H1 (cell line): ENCODE results near the gene NCKIPSD. TPM values are rescaled to one million over a fixed set of nuclear protein-coding genes. Genes with fewer than 3 reads are reported as not detected.
A peak's percentile ranks its signal among the peaks of the same experiment; 100 is the strongest.

Source experiments
- CTCF ChIA-PET: fragments of 300-600 bp; sonication (Branson Sonifier 250); formaldehyde crosslinking; loops from one replicate; lab custom pipeline; 2021; ENCODE audit not compliant: partially characterized antibody; lab: Charles Lee
- POLR2A ChIA-PET: fragments of 300-600 bp; sonication (Branson Sonifier 250); formaldehyde crosslinking; loops from one replicate; lab custom pipeline; 2021; ENCODE audit warnings: inconsistent platforms; ENCODE audit not compliant: partially characterized antibody; lab: Charles Lee
- DNase-seq, 2 experiments: peaks; one replicate each; pipeline versions ENCODE4 v3.0.0 to v3.0.0-alpha.2; 2010 to 2022; ENCODE audit warnings: low spot score in 2 of 2, low read depth in 1 of 2, mixed read lengths in 1 of 2
- FAIRE-seq: peaks from 2 replicates; lab custom pipeline; 2011; peaks lifted over from hg19 to GRCh38; lab: Jason Lieb, UNC
- H2AFZ ChIP-seq: 2 replicates; pipeline ENCODE4 v1.8.1; 2012; ENCODE audit warnings: low read length, inconsistent platforms
- H2AK5ac ChIP-seq: 2 replicates; pipeline ENCODE4 v1.6.1; 2013; ENCODE audit warnings: low read depth, low read length
- H2BK120ac ChIP-seq: replicated peaks from 2 replicates; pipeline ENCODE3; 2013; ENCODE audit warnings: low read depth, low read length, inconsistent platforms
- H2BK12ac ChIP-seq: 2 replicates; pipeline ENCODE4 v1.6.1; 2013; ENCODE audit warnings: low read depth, low read length
- H2BK15ac ChIP-seq: 2 replicates; pipeline ENCODE4 v1.6.1; 2013; ENCODE audit warnings: low read length
- H2BK20ac ChIP-seq: 2 replicates; pipeline ENCODE4 v1.6.1; 2013; ENCODE audit warnings: low read length
- H2BK5ac ChIP-seq: 2 replicates; pipeline ENCODE4 v1.6.1; 2013; ENCODE audit warnings: low read depth, low read length
- H3K14ac ChIP-seq: 2 replicates; pipeline ENCODE4 v1.6.1; 2013; ENCODE audit warnings: inconsistent platforms; ENCODE audit not compliant: insufficient read length
- H3K18ac ChIP-seq: 2 replicates; pipeline ENCODE4 v1.6.1; 2013; ENCODE audit warnings: low read length; ENCODE audit errors: extremely low read depth
- H3K23ac ChIP-seq: 2 replicates; pipeline ENCODE4 v1.6.1; 2013; ENCODE audit warnings: inconsistent platforms; ENCODE audit not compliant: insufficient read length
- H3K23me2 ChIP-seq: 2 replicates; pipeline ENCODE4 v1.6.1; 2013; ENCODE audit warnings: low read depth, low read length
- H3K27ac ChIP-seq: 2 replicates; pipeline ENCODE4 v1.6.1; 2011; ENCODE audit warnings: low read depth, low read length, inconsistent platforms
- H3K27me3 ChIP-seq, 4 experiments: replicated peaks in 1 of 4; 1 replicate in 1 of 4; 2 replicates in 3 of 4; pipeline versions ENCODE4 v1.6.1 to v1.8.1; 2011 to 2013; ENCODE audit warnings: low read length in 3 of 4, mild to moderate bottlenecking in 3 of 4, inconsistent platforms in 2 of 4, mixed read lengths in 2 of 4, moderate library complexity in 1 of 4; ENCODE audit not compliant: control insufficient read depth in 3 of 4, insufficient read depth in 3 of 4; ENCODE audit errors: extremely low read depth in 1 of 4
- H3K36me3 ChIP-seq, 4 experiments: 2 replicates each; pipeline versions ENCODE4 v1.6.1 to v1.8.1; 2011 to 2013; ENCODE audit warnings: mild to moderate bottlenecking in 4 of 4, low read length in 3 of 4, moderate library complexity in 2 of 4, control low read depth in 1 of 4, inconsistent platforms in 1 of 4; ENCODE audit not compliant: insufficient read depth in 4 of 4, control insufficient read depth in 2 of 4
- H3K4ac ChIP-seq: replicated peaks from 2 replicates; pipeline ENCODE3; 2013; ENCODE audit warnings: low read length, low read depth, mixed read lengths, inconsistent platforms; ENCODE audit not compliant: insufficient read length
- H3K4me1 ChIP-seq, 4 experiments: replicated peaks in 1 of 4; 1 replicate in 1 of 4; 2 replicates in 3 of 4; pipeline versions ENCODE4 v1.6.1 to v1.8.1; 2011 to 2013; ENCODE audit warnings: low read length in 3 of 4, inconsistent platforms in 2 of 4, mixed read lengths in 1 of 4; ENCODE audit not compliant: insufficient read depth in 4 of 4, control insufficient read depth in 3 of 4
- H3K4me2 ChIP-seq, 2 experiments: 2 replicates each; pipeline versions ENCODE4 v1.6.1 to v1.8.1; 2011 to 2013; ENCODE audit warnings: low read depth in 2 of 2, low read length in 2 of 2, control low read depth in 1 of 2, inconsistent platforms in 1 of 2, mild to moderate bottlenecking in 1 of 2; ENCODE audit not compliant: insufficient read depth in 1 of 2
- H3K4me3 ChIP-seq, 4 experiments: fragments of 200-600, 300-600 bp in 1 of 4; sonication (generic), shearing (Covaris generic), sonication (Bioruptor Twin) in 1 of 4; 2 replicates each; pipeline versions ENCODE4 v1.5.1 to v1.8.1; 2011 to 2016; ENCODE audit warnings: low read length in 4 of 4, low read depth in 3 of 4, control low read depth in 2 of 4, inconsistent platforms in 2 of 4, mild to moderate bottlenecking in 2 of 4, mixed read lengths in 1 of 4, moderate library complexity in 1 of 4; ENCODE audit not compliant: insufficient read depth in 2 of 4; ENCODE audit errors: extremely low read depth in 1 of 4
- H3K56ac ChIP-seq: replicated peaks from 2 replicates; pipeline ENCODE3; 2013; ENCODE audit warnings: low read depth, mild to moderate bottlenecking, mixed read lengths, low read length, inconsistent platforms; ENCODE audit not compliant: insufficient read length
- H3K79me1 ChIP-seq: 2 replicates; pipeline ENCODE4 v1.6.1; 2013; ENCODE audit warnings: low read depth, low read length, control low read depth
- H3K79me2 ChIP-seq, 2 experiments: 2 replicates each; pipeline versions ENCODE4 v1.6.1 to v1.8.1; 2012 to 2013; ENCODE audit warnings: low read length in 2 of 2, mild to moderate bottlenecking in 2 of 2, inconsistent platforms in 1 of 2; ENCODE audit not compliant: insufficient read depth in 2 of 2, control insufficient read depth in 1 of 2
- H3K9ac ChIP-seq, 4 experiments: replicated peaks in 1 of 4; 1 replicate in 1 of 4; 2 replicates in 3 of 4; pipeline versions ENCODE4 v1.6.1 to v1.8.1; 2011 to 2013; ENCODE audit warnings: low read depth in 3 of 4, low read length in 3 of 4, control low read depth in 2 of 4, mild to moderate bottlenecking in 2 of 4, moderate library complexity in 2 of 4, inconsistent platforms in 1 of 4; ENCODE audit errors: extremely low read depth in 1 of 4
- H3K9me3 ChIP-seq, 2 experiments: 2 replicates each; pipeline versions ENCODE4 v1.6.1 to v1.8.1; 2012 to 2013; ENCODE audit warnings: mild to moderate bottlenecking in 2 of 2, moderate library complexity in 2 of 2, control low read depth in 1 of 2, inconsistent platforms in 1 of 2, low read depth in 1 of 2, low read length in 1 of 2, mixed read lengths in 1 of 2; ENCODE audit not compliant: insufficient read depth in 2 of 2
- H4K20me1 ChIP-seq, 2 experiments: replicated peaks in 1 of 2; 2 replicates each; pipeline versions ENCODE3 to v1.8.1; 2011 to 2013; ENCODE audit warnings: inconsistent platforms in 2 of 2, low read length in 2 of 2, mild to moderate bottlenecking in 1 of 2; ENCODE audit not compliant: insufficient read depth in 2 of 2, control insufficient read depth in 1 of 2
- H4K5ac ChIP-seq: 2 replicates; pipeline ENCODE4 v1.6.1; 2013; ENCODE audit warnings: low read length, low read depth, mixed read lengths, inconsistent platforms; ENCODE audit not compliant: insufficient read length
- H4K8ac ChIP-seq: 2 replicates; pipeline ENCODE4 v1.8.0; 2013; ENCODE audit warnings: mild to moderate bottlenecking, moderate library complexity, low read length, inconsistent platforms; ENCODE audit not compliant: insufficient read depth; ENCODE audit errors: extremely low read depth
- H4K91ac ChIP-seq: replicated peaks from 2 replicates; pipeline ENCODE3; 2013; ENCODE audit warnings: low read length, mixed read lengths, inconsistent platforms; ENCODE audit not compliant: insufficient read length
- CHD1 ChIP-seq: IDR thresholded peaks from 2 replicates; pipeline ENCODE4 v1.6.1; 2012; ENCODE audit warnings: low read depth, low read length, improper control_type of control experiment
- CREB1 ChIP-seq: IDR thresholded peaks from 2 replicates; pipeline ENCODE4 v1.6.1; 2012; ENCODE audit warnings: inconsistent platforms
- JUN ChIP-seq: IDR thresholded peaks from 2 replicates; pipeline ENCODE4 v1.6.1; 2011; ENCODE audit warnings: low read depth, mild to moderate bottlenecking, improper control_type of control experiment, low read length
- KDM4A ChIP-seq: IDR thresholded peaks from one replicate; pipeline ENCODE4 v1.7.1; 2012; ENCODE audit warnings: low read depth, mild to moderate bottlenecking, moderate library complexity, low read length, inconsistent platforms; ENCODE audit not compliant: severe bottlenecking
- KDM5A ChIP-seq: fragments of 200-600 bp; IDR thresholded peaks from 2 replicates; pipeline ENCODE4 v1.7.1; 2012; ENCODE audit warnings: mild to moderate bottlenecking, low read length, inconsistent platforms, mixed read lengths
- RFX5 ChIP-seq: IDR thresholded peaks from 2 replicates; pipeline ENCODE4 v1.6.1; 2011; ENCODE audit warnings: low read depth, low read length, improper control_type of control experiment, borderline replicate concordance
- SAP30 ChIP-seq: fragments of 300-600 bp; sonication (generic); IDR thresholded peaks from 2 replicates; pipeline ENCODE4 v1.7.1; 2012; ENCODE audit warnings: low read length, moderate library complexity, mild to moderate bottlenecking, inconsistent platforms; ENCODE audit not compliant: insufficient read depth, insufficient replicate concordance
- SIRT6 ChIP-seq: IDR thresholded peaks from one replicate; pipeline ENCODE4 v1.7.1; 2012; ENCODE audit warnings: low read length, inconsistent platforms
- SRF ChIP-seq: IDR thresholded peaks from 2 replicates; pipeline ENCODE4 v1.6.1; 2011; ENCODE audit warnings: mild to moderate bottlenecking, low read depth, low read length, moderate library complexity
- TAF7 ChIP-seq: optimal IDR thresholded peaks from 2 replicates; pipeline ENCODE3; 2011; ENCODE audit warnings: low read depth, mild to moderate bottlenecking, inconsistent platforms, low read length, moderate library complexity, borderline replicate concordance
- WGBS, 2 experiments: shearing (Covaris generic) in 1 of 2; methylation state at CpG; one replicate each; pipeline versions ENCODE4 v1.1.6 to v1.1.7; 2013 to 2015; ENCODE audit warnings: low lambda C conversion rate in 2 of 2, mixed read lengths in 2 of 2, inconsistent platforms in 1 of 2, low coverage in 1 of 2, missing lambda C conversion rate in 1 of 2; ENCODE audit not compliant: insufficient replicate concordance in 2 of 2, insufficient coverage in 1 of 2, insufficient read length in 1 of 2; ENCODE audit errors: extremely low coverage in 1 of 2, missing lambda C conversion rate in 1 of 2; 5-methylcytosine and 5-hydroxymethylcytosine counted together
- polyA plus RNA-seq, 7 experiments: library from polyadenylated mRNA; depleted of rRNA in 3 of 7; stranded (reverse) in 5 of 7; unstranded in 2 of 7; fragments of >200 nt in 5 of 7; fragments of 200-250 nt in 2 of 7; gene quantifications; 1 replicate in 5 of 7; 2 replicates in 1 of 7; 4 replicates in 1 of 7; pipeline versions ENCODE4 v1.2.1 to v1.2.3, GENCODE V29; 2011 to 2013; ENCODE audit warnings: missing spikeins in 2 of 7, mixed read lengths in 2 of 7
- total RNA-seq: library from RNA; stranded (reverse); fragmentation: NEBNext Ultra II Directional; extraction: Animal tissue kit (Norgen Biotek cat#: 25700); gene quantifications from 2 replicates; pipeline ENCODE4 v1.2.1, GENCODE V29; 2021

NCKIPSD gene
- total and polyA plus RNA-seq, 2 of the 8 experiments (the other 6 are each of a cell fraction or from before 2014, with no cell fraction given): 34.7 to 91.8 TPM

DNA sequence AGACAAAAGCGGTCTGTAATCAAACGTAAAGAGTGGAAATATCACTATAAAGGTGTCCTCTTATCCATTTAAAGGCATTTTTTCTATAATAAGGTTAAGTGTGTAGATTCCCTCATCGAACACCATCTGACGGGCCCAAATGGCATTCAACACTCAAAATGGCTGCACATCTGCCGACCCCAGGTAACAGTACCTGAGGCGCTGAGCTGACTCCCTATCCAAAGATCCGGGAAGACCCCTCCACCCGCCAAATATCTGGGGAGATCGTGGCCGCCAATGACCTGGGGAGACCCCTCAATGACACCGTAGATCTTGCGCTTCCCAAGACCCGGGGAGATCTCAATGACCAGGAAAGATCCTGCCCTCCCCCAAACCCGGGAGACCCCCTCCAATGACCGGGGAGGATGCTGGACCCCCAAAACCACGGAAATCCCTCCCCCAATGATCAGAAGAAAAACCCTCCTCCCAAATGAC is 30.8 kb upstream of the NCKIPSD start:
- Histone ChIP-seq H2BK15ac (no peak overlapping the region), H3K4me1 (peaks cover 0 to 11% (median 3%) of the 10 kb centered on the region in 4 experiments; a peak in 5 of 7 replicates), H3K4me3 (peak overlapping the region; percentile 94 to 100 (median 97)), H2AFZ (no peak overlapping the region), H3K79me1 (peaks cover 2% of the 10 kb centered on the region; the same call in 1 of the 2 replicates), H3K9ac (peak overlapping the region; percentile 85 to 99 (median 98)), H3K9me3 (no peaks in the 10 kb centered on the region), H2BK5ac (peak overlapping the region; percentile 95), H3K27me3 (no peaks in the 10 kb centered on the region), H3K14ac (no peak overlapping the region), H2AK5ac (peak overlapping the region; percentile 65; the same call in 1 of the 2 replicates), H3K36me3 (peaks cover 0 to 32% (median 14%) of the 10 kb centered on the region in 4 experiments; a peak in 6 of 8 replicates), H2BK120ac (peak overlapping the region; percentile 43), H3K56ac (peak overlapping the region; percentile 84), H3K23me2 (0 out of 2 replicates have a peak, but pooled peaks cover 2% of the 10 kb centered on the region), H3K4ac (peak overlapping the region; percentile 79), H4K5ac (peak overlapping the region; percentile 96), H3K27ac (peak overlapping the region; percentile 98), H4K91ac (peak overlapping the region; percentile 83), H4K8ac (peak overlapping the region; percentile 99; the same call in 1 of the 2 replicates), H2BK12ac (0 out of 2 replicates have a peak overlapping the region, but pooled peaks have one; percentile 46), H3K79me2 (peaks cover 44 to 53% of the 10 kb centered on the region in 2 experiments), H2BK20ac (no peak overlapping the region), H3K18ac (peak overlapping the region; percentile 96), H3K23ac (no peak overlapping the region), H4K20me1 (peaks cover 9 to 11% of the 10 kb centered on the region in 2 experiments), H3K4me2 (peak overlapping the region; percentile 41 to 66)
- ChIA-PET POLR2A (interaction anchor here (0.6 to 13.3 kb wide), 26 partner anchors 10 to 377 kb away, joined by 3 to 187 read pairs (median 6); partner anchors contain the start of genes ARIH2, CELSR3, IMPDH2 and NCKIPSD), CTCF (interaction anchor here (0.9 to 3.3 kb wide), 3 partner anchors 22 to 31 kb away, joined by 3 to 14 read pairs (median 6); partner anchors contain the start of gene NCKIPSD)
- 2% methylated on average over 16 of the region's 16 CpGs; no CpG with 5 or more reads in 1 of the 2 experiments for WGBS, 2 experiments
- FAIRE-seq (no peak), DNase-seq (peak in 1 of 2 experiments; percentile 57)
- TF ChIP-seq JUN (no peak), CREB1 (no peak), RFX5 (no peak), CHD1 (0 out of 2 replicates have a peak, but pooled peaks have one; percentile 55), KDM5A (0 out of 2 replicates have a peak, but pooled peaks have one; percentile 26), SAP30 (peak; percentile 84), SRF (no peak), TAF7 (no peak), SIRT6 (no peak), KDM4A (peak; percentile 19)
